ENCODE data around the gene CBX5. TPM values are rescaled to one million over a fixed set of nuclear protein-coding genes. Genes with fewer than 3 reads are reported as not detected.
"Not testable (repeated sequence)": the region's sequence is repeated elsewhere in the genome, so short reads cannot be mapped to it uniquely, and the experiment has no call there.

CBX5 gene
- total RNA-seq, 2 donors from 2014 or later, result 50.8 to 55.7 TPM

GRCh38 chr12:54187075-54187474 is 92.8 kb downstream of the CBX5 start:
- DNase-seq (no peak), ATAC-seq (no peak)
- intact Hi-C loops (cut with DNase I), result no loop called here

- DNase-seq (no peak), ATAC-seq (no peak)
- intact Hi-C loops (cut with DNase I), result no loop called here
Observed at GRCh38 chr12:54185919-54186318, 94.0 kb downstream of the CBX5 start.

GRCh38 chr12:54185297-54185696 is 94.6 kb downstream of the CBX5 start:
- ATAC-seq; DNase-seq; intact Hi-C loops (cut with DNase I): not testable (repeated sequence)

GRCh38 chr12:54184024-54184805 is 95.7 kb downstream of the CBX5 start:
- ATAC-seq (no peak), DNase-seq (no peak)
- intact Hi-C loops (cut with DNase I), result no loop called here

GRCh38 chr12:54182981-54183380 is 96.9 kb downstream of the CBX5 start:
- ATAC-seq (no peak), DNase-seq (no peak)
- intact Hi-C loops (cut with DNase I), result no loop called here

GRCh38 chr12:54182086-54182485 is 97.8 kb downstream of the CBX5 start:
- ATAC-seq (no peak), DNase-seq (no peak)
- intact Hi-C loops (cut with DNase I), result no loop called here

Other genes with a start within 250 kb of the CBX5 start
- not detected for gene HOXC5, start 247.1 kb downstream of the CBX5 start, total RNA-seq
- under 1 TPM; 0.16 to 0.35 TPM for gene HOXC4, start 226.3 kb downstream of the CBX5 start, total RNA-seq
- 10 to 100 TPM; 17.9 to 18.0 TPM for gene SMUG1, start 91.1 kb downstream of the CBX5 start, total RNA-seq
- 100 to 1,000 TPM; 431 to 588 TPM for gene HNRNPA1, start 604 bp upstream of the CBX5 start, total RNA-seq
- 1 to 10 TPM; 1.0 to 1.6 TPM for gene NFE2, start 20.9 kb upstream of the CBX5 start, total RNA-seq
- 100 to 1,000 TPM; 118 to 131 TPM for gene COPZ1, start 45.0 kb upstream of the CBX5 start, total RNA-seq
- gene GPR84, start 84.4 kb upstream of the CBX5 start, total RNA-seq, result under 1 TPM; 0.29 to 0.55 TPM
- gene ZNF385A, start 104.6 kb upstream of the CBX5 start, total RNA-seq, result 10 to 100 TPM; 20.4 to 24.2 TPM
- gene ITGA5, start 139.1 kb upstream of the CBX5 start, total RNA-seq, result 100 to 1,000 TPM in 1 of 2 donors, 10 to 100 TPM in 1; 45.7 to 133 TPM
- 1 to 10 TPM in 1 of 2 donors, not detected in 1; 1.0 TPM for gene GTSF1, start 193.5 kb upstream of the CBX5 start, total RNA-seq
- gene NCKAP1L, start 217.6 kb upstream of the CBX5 start, total RNA-seq, result 10 to 100 TPM; 13.7 to 24.9 TPM